ENCODE measurements around the gene CLDN3. TPM values are rescaled to one million over a fixed set of nuclear protein-coding genes. Genes with fewer than 3 reads are reported as not detected.

CLDN3 gene
- total and polyA plus RNA-seq, 9 of the 15 experiments (the other 6 are each of a cell fraction or from before 2014, with no cell fraction given): 0.29 TPM; not detected in 8

- TF ChIP-seq NFIC (IDR thresholded peaks at IDR 0.05) (peak; percentile 61; the same call in 1 of the 2 replicates), DDX20 (tag; IDR thresholded peaks at IDR 0.05; ENCODE audit: low read depth) (no peak), KLF6 (CRISPR knock-in tag; IDR thresholded peaks at IDR 0.05; ENCODE audit: borderline replicate concordance) (peak; percentile 47; the same call in 1 of the 2 replicates), CBX5 (IDR thresholded peaks at IDR 0.05; ENCODE audit: borderline replicate concordance, low read depth) (no peak), BACH1 (tag; IDR thresholded peaks at IDR 0.05) (no peak), ESRRA (IDR thresholded peaks at IDR 0.05; ENCODE audit: borderline replicate concordance, low read depth) (peak; percentile 91), ADNP (tag; IDR thresholded peaks at IDR 0.05) (no peak), ZNF76 (CRISPR knock-in tag; IDR thresholded peaks at IDR 0.05; ENCODE audit: borderline replicate concordance) (peak; percentile 84; the same call in 1 of the 2 replicates), SPI1 (IDR thresholded peaks at IDR 0.05; ENCODE audit: borderline replicate concordance, low read depth, low read length) (no peak), ZNF551 (CRISPR knock-in tag; IDR thresholded peaks at IDR 0.05) (no peak), TBP (optimal IDR thresholded peaks at IDR 0.05; ENCODE audit: low read depth, low read length) (peak; percentile 62), TCF7 (IDR thresholded peaks at IDR 0.05; ENCODE audit: borderline replicate concordance) (no peak; the same call in 1 of the 2 replicates), DEAF1 (CRISPR knock-in tag; IDR thresholded peaks at IDR 0.05) (0 out of 2 replicates have a peak, but pooled peaks have one; percentile 9), HNRNPK (IDR thresholded peaks at IDR 0.05; ENCODE audit: low read depth, low read length, poor library complexity, severe bottlenecking) (no peak), MTA1 (IDR thresholded peaks at IDR 0.05; ENCODE audit: borderline replicate concordance) (0 out of 2 replicates have a peak, but pooled peaks have one; percentile 50), CHAMP1 (IDR thresholded peaks at IDR 0.05) (no peak)
- TF ChIP-seq, protein P1, sequence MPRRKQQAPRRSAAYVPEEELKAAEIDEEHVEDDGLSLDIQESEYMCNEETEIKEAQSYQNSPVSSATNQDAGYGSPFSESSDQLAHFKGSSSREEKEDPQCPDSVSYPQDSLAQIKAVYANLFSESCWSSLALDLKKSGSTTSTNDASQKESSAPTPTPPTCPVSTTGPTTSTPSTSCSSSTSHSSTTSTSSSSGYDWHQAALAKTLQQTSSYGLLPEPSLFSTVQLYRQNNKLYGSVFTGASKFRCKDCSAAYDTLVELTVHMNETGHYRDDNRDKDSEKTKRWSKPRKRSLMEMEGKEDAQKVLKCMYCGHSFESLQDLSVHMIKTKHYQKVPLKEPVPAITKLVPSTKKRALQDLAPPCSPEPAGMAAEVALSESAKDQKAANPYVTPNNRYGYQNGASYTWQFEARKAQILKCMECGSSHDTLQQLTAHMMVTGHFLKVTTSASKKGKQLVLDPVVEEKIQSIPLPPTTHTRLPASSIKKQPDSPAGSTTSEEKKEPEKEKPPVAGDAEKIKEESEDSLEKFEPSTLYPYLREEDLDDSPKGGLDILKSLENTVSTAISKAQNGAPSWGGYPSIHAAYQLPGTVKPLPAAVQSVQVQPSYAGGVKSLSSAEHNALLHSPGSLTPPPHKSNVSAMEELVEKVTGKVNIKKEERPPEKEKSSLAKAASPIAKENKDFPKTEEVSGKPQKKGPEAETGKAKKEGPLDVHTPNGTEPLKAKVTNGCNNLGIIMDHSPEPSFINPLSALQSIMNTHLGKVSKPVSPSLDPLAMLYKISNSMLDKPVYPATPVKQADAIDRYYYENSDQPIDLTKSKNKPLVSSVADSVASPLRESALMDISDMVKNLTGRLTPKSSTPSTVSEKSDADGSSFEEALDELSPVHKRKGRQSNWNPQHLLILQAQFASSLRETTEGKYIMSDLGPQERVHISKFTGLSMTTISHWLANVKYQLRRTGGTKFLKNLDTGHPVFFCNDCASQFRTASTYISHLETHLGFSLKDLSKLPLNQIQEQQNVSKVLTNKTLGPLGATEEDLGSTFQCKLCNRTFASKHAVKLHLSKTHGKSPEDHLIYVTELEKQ (CRISPR knock-in tag; IDR thresholded peaks at IDR 0.05): no peak
- TF ChIP-seq, protein P2, sequence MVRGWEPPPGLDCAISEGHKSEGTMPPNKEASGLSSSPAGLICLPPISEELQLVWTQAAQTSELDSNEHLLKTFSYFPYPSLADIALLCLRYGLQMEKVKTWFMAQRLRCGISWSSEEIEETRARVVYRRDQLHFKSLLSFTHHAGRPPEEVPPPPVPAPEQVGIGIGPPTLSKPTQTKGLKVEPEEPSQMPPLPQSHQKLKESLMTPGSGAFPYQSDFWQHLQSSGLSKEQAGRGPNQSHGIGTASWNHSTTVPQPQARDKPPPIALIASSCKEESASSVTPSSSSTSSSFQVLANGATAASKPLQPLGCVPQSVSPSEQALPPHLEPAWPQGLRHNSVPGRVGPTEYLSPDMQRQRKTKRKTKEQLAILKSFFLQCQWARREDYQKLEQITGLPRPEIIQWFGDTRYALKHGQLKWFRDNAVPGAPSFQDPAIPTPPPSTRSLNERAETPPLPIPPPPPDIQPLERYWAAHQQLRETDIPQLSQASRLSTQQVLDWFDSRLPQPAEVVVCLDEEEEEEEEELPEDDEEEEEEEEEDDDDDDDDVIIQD (CRISPR knock-in tag; IDR thresholded peaks at IDR 0.05): 0 out of 2 replicates have a peak, but pooled peaks have one; percentile 59
Measured at GRCh38 chr7:73738612-73739386, 31.3 kb downstream of the CLDN3 start, which contains the start of gene ABHD11 (continued).
